GM06990 (cell line): ENCODE results near the gene DBN1.

Experiments
- DNase-seq: peaks from one replicate; pipeline ENCODE4 v3.0.0-alpha.2; 2011; ENCODE audit not compliant: insufficient read length; ENCODE audit errors: extremely low read depth
- H3K27me3 ChIP-seq: replicated peaks from 2 replicates; pipeline ENCODE4 v1.6.0; 2011; ENCODE audit warnings: low read length; ENCODE audit not compliant: control insufficient read depth, insufficient read depth
- H3K36me3 ChIP-seq: 2 replicates; pipeline ENCODE4 v1.5.1; 2011; ENCODE audit warnings: low read length; ENCODE audit not compliant: control insufficient read depth, insufficient read depth
- H3K4me3 ChIP-seq: replicated peaks from 2 replicates; pipeline ENCODE4 v1.5.1; 2011; ENCODE audit warnings: low read depth, mild to moderate bottlenecking, control low read depth, low read length
- TF ChIP-seq, protein P1 (sequence below): IDR thresholded peaks from 2 replicates; pipeline ENCODE4 v1.5.1; 2011; ENCODE audit warnings: low read length, control low read depth, mild to moderate bottlenecking, inconsistent platforms; ENCODE audit not compliant: insufficient read depth, poor library complexity, severe bottlenecking

DBN1 gene

GRCh38 chr5:177503351-177504085 lies 30.1 kb upstream of the DBN1 start:
- Histone ChIP-seq H3K27me3 (peaks cover 1% of the 10 kb centered on the region), H3K36me3 (peaks cover 18% of the 10 kb centered on the region), H3K4me3 (no peak overlapping the region)
- TF ChIP-seq, protein P1, sequence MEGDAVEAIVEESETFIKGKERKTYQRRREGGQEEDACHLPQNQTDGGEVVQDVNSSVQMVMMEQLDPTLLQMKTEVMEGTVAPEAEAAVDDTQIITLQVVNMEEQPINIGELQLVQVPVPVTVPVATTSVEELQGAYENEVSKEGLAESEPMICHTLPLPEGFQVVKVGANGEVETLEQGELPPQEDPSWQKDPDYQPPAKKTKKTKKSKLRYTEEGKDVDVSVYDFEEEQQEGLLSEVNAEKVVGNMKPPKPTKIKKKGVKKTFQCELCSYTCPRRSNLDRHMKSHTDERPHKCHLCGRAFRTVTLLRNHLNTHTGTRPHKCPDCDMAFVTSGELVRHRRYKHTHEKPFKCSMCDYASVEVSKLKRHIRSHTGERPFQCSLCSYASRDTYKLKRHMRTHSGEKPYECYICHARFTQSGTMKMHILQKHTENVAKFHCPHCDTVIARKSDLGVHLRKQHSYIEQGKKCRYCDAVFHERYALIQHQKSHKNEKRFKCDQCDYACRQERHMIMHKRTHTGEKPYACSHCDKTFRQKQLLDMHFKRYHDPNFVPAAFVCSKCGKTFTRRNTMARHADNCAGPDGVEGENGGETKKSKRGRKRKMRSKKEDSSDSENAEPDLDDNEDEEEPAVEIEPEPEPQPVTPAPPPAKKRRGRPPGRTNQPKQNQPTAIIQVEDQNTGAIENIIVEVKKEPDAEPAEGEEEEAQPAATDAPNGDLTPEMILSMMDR: no peak
- no peak for DNase-seq

GRCh38 chr5:177502886-177503285 lies 29.5 kb upstream of the DBN1 start:
- TF ChIP-seq, protein P1: no peak
- peaks cover 2% of the 10 kb centered on the region for H3K27me3 ChIP-seq
- H3K4me3 ChIP-seq: no peak overlapping the region
- DNase-seq: no peak
- H3K36me3 ChIP-seq: peaks cover 18% of the 10 kb centered on the region

DNA sequence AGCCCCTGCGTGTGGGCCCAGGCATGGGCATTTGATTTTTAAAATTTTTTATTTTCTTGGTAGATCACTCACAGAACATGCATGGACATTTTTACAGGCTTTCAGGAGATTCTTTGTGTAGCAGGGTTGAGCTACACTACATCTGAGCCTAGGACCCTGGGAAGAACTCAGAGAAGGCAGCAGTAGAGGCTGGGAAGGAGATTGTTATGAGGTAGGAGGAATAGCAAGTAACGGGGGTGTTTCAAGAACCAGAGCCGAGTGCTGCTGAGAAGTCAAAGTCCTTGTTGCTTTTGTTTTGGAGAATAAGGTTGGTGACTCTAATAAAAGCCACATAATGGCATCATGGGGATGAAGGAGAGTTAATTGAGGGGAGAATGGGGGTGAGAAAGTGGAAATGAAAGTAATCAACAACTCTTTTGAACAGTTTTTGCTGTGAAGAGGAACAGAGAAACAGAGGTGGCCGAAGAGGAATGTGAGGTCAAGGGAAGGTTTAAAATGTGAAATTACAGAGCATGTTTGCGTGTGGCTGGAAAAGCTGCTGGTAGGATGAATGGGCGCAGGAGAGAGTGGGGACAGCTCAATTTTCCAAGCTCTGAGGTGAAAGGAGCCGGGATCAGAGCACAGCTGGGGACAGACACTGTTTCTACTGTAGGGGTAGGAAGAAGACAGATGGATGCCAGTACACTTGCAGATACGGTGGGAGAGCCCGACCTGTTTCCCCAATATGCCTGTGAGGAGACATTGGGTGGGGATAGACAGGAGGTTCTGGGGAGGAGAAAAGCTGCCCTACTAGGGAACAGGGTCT lies 28.6 kb upstream of the DBN1 start:
- Histone ChIP-seq H3K27me3 (peaks cover 2% of the 10 kb centered on the region), H3K4me3 (no peak overlapping the region), H3K36me3 (peaks cover 18% of the 10 kb centered on the region)
- no peak for DNase-seq
- TF ChIP-seq, protein P1: no peak

- Histone ChIP-seq H3K4me3 (no peak overlapping the region), H3K36me3 (peaks cover 18% of the 10 kb centered on the region), H3K27me3 (peaks cover 2% of the 10 kb centered on the region)
- no peak for DNase-seq
- TF ChIP-seq, protein P1: peak; percentile 95
Observed at GRCh38 chr5:177500685-177501522, 27.5 kb upstream of the DBN1 start.

- Histone ChIP-seq H3K4me3 (no peak overlapping the region), H3K36me3 (peaks cover 14% of the 10 kb centered on the region), H3K27me3 (peaks cover 2% of the 10 kb centered on the region)
- TF ChIP-seq, protein P1: no peak
- DNase-seq: no peak
Observed at GRCh38 chr5:177499842-177500241, 26.4 kb upstream of the DBN1 start.
